Activated CD8-positive, alpha-beta memory T cell treated with anti-CD3 and anti-CD28 coated beads for 36 hours (primary cell): Measurements from ENCODE around the gene CXCL16. TPM values are rescaled to one million over a fixed set of nuclear protein-coding genes. Genes with fewer than 3 reads are reported as not detected.

ENCODE experiments used
- total RNA-seq, 2 experiments: library from RNA; stranded (reverse); gene quantifications; one replicate each; pipeline ENCODE4 v1.2.3, GENCODE V29; 2021

CXCL16 gene
- total RNA-seq, 2 experiments from 2014 or later = 1.6 to 1.7 TPM

Other genes starting within 250 kb of the CXCL16 start
- gene SPNS2, start 241.0 kb downstream of the CXCL16 start, total RNA-seq = under 1 TPM; 0.42 to 0.61 TPM
- gene MYBBP1A, start 184.5 kb downstream of the CXCL16 start, total RNA-seq = 100 to 1,000 TPM; 154 to 157 TPM
- not detected for gene GGT6, start 179.4 kb downstream of the CXCL16 start, total RNA-seq
- gene SMTNL2, start 155.4 kb downstream of the CXCL16 start, total RNA-seq = not detected
- not detected for gene ALOX15, start 98.2 kb downstream of the CXCL16 start, total RNA-seq
- 100 to 1,000 TPM; 118 to 119 TPM for gene PELP1, start 35.8 kb downstream of the CXCL16 start, total RNA-seq
- 100 to 1,000 TPM; 183 to 193 TPM for gene ARRB2, start 29.3 kb downstream of the CXCL16 start, total RNA-seq
- gene MED11, start 8.5 kb downstream of the CXCL16 start, total RNA-seq = 10 to 100 TPM; 22.1 to 22.9 TPM
- not detected for gene ZMYND15, start 95 bp downstream of the CXCL16 start, total RNA-seq
- gene TM4SF5, start 32.0 kb upstream of the CXCL16 start, total RNA-seq = not detected
- under 1 TPM; 0.29 to 0.32 TPM for gene VMO1, start 46.4 kb upstream of the CXCL16 start, total RNA-seq
- gene GLTPD2, start 49.0 kb upstream of the CXCL16 start, total RNA-seq = not detected
- gene PSMB6, start 56.2 kb upstream of the CXCL16 start, total RNA-seq = 100 to 1,000 TPM; 183 to 184 TPM
- 10 to 100 TPM in 1 of 2 experiments, 1 to 10 TPM in 1; 10.0 to 12.6 TPM for gene PLD2, start 67.2 kb upstream of the CXCL16 start, total RNA-seq
- 10 to 100 TPM; 46.8 to 48.5 TPM for gene MINK1, start 93.4 kb upstream of the CXCL16 start, total RNA-seq
- 1 to 10 TPM; 2.8 to 3.2 TPM for gene C17orf107, start 159.6 kb upstream of the CXCL16 start, total RNA-seq
- under 1 TPM; 0.38 to 0.42 TPM for gene CHRNE, start 163.2 kb upstream of the CXCL16 start, total RNA-seq
- gene GP1BA, start 192.3 kb upstream of the CXCL16 start, total RNA-seq = not detected
- gene SLC25A11, start 200.1 kb upstream of the CXCL16 start, total RNA-seq = 10 to 100 TPM; 91.7 to 92.9 TPM
- gene RNF167, start 200.3 kb upstream of the CXCL16 start, total RNA-seq = 100 to 1,000 TPM; 179 to 192 TPM
- 1,000 to 10,000 TPM; 1,847 to 1,866 TPM for gene PFN1, start 208.6 kb upstream of the CXCL16 start, total RNA-seq
- 10 to 100 TPM; 28.2 to 31.5 TPM for gene ENO3, start 211.2 kb upstream of the CXCL16 start, total RNA-seq
- 10 to 100 TPM; 64.0 to 64.8 TPM for gene SPAG7, start 227.9 kb upstream of the CXCL16 start, total RNA-seq
- 100 to 1,000 TPM; 120 to 125 TPM for gene CAMTA2, start 247.7 kb upstream of the CXCL16 start, total RNA-seq